GM12875 (cell line): ENCODE results near the gene SGPP1.
"Not testable (repeated sequence)": the region's sequence is repeated elsewhere in the genome, so short reads cannot be mapped to it uniquely, and the experiment has no call there.

Experiments
- H3K4me3 ChIP-seq: one replicate; pipeline ENCODE4 v1.5.1; 2011; ENCODE audit warnings: low read depth, low read length, control low read depth
- CTCF ChIP-seq: IDR thresholded peaks from 2 replicates; pipeline ENCODE4 v1.5.1; 2011; ENCODE audit warnings: low read depth, mild to moderate bottlenecking, control low read depth, inconsistent platforms, low read length, moderate library complexity, borderline replicate concordance; ENCODE audit not compliant: insufficient read depth

Gene SGPP1

GRCh38 chr14:63710497-63710896 lies 17.4 kb downstream of the SGPP1 start:
- no peak overlapping the region for H3K4me3 ChIP-seq
- TF ChIP-seq CTCF: no peak

- no peak overlapping the region for H3K4me3 ChIP-seq
- TF ChIP-seq CTCF: no peak
Measured at GRCh38 chr14:63709589-63709988, 18.3 kb downstream of the SGPP1 start.

- no peak overlapping the region for H3K4me3 ChIP-seq
- TF ChIP-seq CTCF: no peak
Measured at GRCh38 chr14:63707216-63707615, 20.6 kb downstream of the SGPP1 start.

- TF ChIP-seq CTCF: no peak
- no peak overlapping the region for H3K4me3 ChIP-seq
Measured at GRCh38 chr14:63705561-63706070, 22.2 kb downstream of the SGPP1 start.

- not testable (repeated sequence) for H3K4me3 ChIP-seq
Measured at GRCh38 chr14:63702530-63702929, 25.3 kb downstream of the SGPP1 start.

- H3K4me3 ChIP-seq: no peak overlapping the region
- TF ChIP-seq CTCF: no peak
Measured at GRCh38 chr14:63701606-63702299, 26.1 kb downstream of the SGPP1 start.

- no peak for TF ChIP-seq CTCF
Measured at GRCh38 chr14:63692310-63693020, 35.4 kb downstream of the SGPP1 start.

More at GRCh38 chr14:63692310-63693020, 35.4 kb downstream of the SGPP1 start:
- H3K4me3 ChIP-seq: no peak overlapping the region
